Fibroblast of villous mesenchyme (primary cell): ENCODE results near the gene NOTCH1. TPM values are rescaled to one million over a fixed set of nuclear protein-coding genes. Genes with fewer than 3 reads are reported as not detected.

ENCODE experiments used
- DNase-seq: peaks from one replicate; pipeline ENCODE4 v3.0.0-alpha.2; 2010; ENCODE audit warnings: low read depth
- H3K4me3 ChIP-seq: 2 replicates; pipeline ENCODE4 v1.5.1; 2011; ENCODE audit warnings: low read depth, mild to moderate bottlenecking, low read length
- CTCF ChIP-seq: IDR thresholded peaks from 2 replicates; pipeline ENCODE4 v1.5.1; 2012; ENCODE audit warnings: low read depth, mild to moderate bottlenecking, low read length; ENCODE audit not compliant: insufficient read depth
- total RNA-seq: library from RNA; depleted of rRNA; stranded (reverse); fragments of >200 nt; gene quantifications from 2 replicates; pipeline ENCODE4 v1.2.3, GENCODE V29; 2012

NOTCH1 gene
- total RNA-seq, 1 donor = 36.7 TPM

GRCh38 chr9:136543280-136543679, 2.6 kb downstream of the NOTCH1 start:
- no peak for TF ChIP-seq CTCF
- H3K4me3 ChIP-seq = no peak overlapping the region
- DNase-seq = no peak

GRCh38 chr9:136542241-136543040, 3.4 kb downstream of the NOTCH1 start:
- TF ChIP-seq CTCF = no peak
- H3K4me3 ChIP-seq = no peak overlapping the region
- DNase-seq = no peak

- DNase-seq = no peak
- no peak for TF ChIP-seq CTCF
- H3K4me3 ChIP-seq = no peak overlapping the region
Observed at GRCh38 chr9:136541709-136542108, 4.1 kb downstream of the NOTCH1 start.

- TF ChIP-seq CTCF = no peak
- no peak overlapping the region for H3K4me3 ChIP-seq
- DNase-seq = no peak
Observed at GRCh38 chr9:136541179-136541578, 4.7 kb downstream of the NOTCH1 start.

- peak; percentile 79 for DNase-seq
- TF ChIP-seq CTCF = no peak
- no peak overlapping the region for H3K4me3 ChIP-seq
Observed at GRCh38 chr9:136539427-136540421, 6.1 kb downstream of the NOTCH1 start.

- no peak overlapping the region for H3K4me3 ChIP-seq
- TF ChIP-seq CTCF = no peak
- no peak for DNase-seq
Observed at GRCh38 chr9:136538599-136539426, 7.0 kb downstream of the NOTCH1 start.
